ENCODE results near the gene LHFPL5.

The LHFPL5 gene

DNA sequence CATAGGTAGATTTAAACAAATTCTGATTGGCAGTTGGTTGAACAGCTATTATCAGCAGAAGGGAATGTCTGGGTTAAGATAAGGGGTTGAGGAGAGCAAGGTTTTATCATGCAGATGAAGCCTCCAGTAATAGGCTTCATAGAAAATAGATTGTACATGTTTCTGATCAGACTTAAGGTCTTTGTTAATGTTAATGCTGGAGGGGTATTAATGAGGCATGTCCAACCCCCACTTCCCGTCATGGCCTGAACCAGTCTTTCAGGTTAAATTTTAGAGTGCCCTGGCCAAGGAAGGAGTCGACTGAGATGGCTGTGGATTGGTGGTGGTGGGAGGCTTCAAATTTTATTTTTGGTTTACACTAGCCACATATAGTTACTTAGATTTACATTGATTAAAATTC is 21.0 kb upstream of the LHFPL5 start:
- no peak for DNase-seq (ENCODE audit: low spot score)
- TF ChIP-seq, protein P1, sequence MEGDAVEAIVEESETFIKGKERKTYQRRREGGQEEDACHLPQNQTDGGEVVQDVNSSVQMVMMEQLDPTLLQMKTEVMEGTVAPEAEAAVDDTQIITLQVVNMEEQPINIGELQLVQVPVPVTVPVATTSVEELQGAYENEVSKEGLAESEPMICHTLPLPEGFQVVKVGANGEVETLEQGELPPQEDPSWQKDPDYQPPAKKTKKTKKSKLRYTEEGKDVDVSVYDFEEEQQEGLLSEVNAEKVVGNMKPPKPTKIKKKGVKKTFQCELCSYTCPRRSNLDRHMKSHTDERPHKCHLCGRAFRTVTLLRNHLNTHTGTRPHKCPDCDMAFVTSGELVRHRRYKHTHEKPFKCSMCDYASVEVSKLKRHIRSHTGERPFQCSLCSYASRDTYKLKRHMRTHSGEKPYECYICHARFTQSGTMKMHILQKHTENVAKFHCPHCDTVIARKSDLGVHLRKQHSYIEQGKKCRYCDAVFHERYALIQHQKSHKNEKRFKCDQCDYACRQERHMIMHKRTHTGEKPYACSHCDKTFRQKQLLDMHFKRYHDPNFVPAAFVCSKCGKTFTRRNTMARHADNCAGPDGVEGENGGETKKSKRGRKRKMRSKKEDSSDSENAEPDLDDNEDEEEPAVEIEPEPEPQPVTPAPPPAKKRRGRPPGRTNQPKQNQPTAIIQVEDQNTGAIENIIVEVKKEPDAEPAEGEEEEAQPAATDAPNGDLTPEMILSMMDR (IDR thresholded peaks at IDR 0.05; ENCODE audit: extremely low read depth, missing control alignments) = no peak

- TF ChIP-seq, protein P1 (IDR thresholded peaks at IDR 0.05; ENCODE audit: extremely low read depth, missing control alignments) = no peak
- no peak for DNase-seq (ENCODE audit: low spot score)
Observed at GRCh38 chr6:35786272-35786671, 18.9 kb upstream of the LHFPL5 start.

- TF ChIP-seq, protein P1 (IDR thresholded peaks at IDR 0.05; ENCODE audit: extremely low read depth, missing control alignments) = no peak
- no peak for DNase-seq (ENCODE audit: low spot score)
Observed at GRCh38 chr6:35786810-35787209, 18.3 kb upstream of the LHFPL5 start.

GRCh38 chr6:35787266-35788218 is 17.6 kb upstream of the LHFPL5 start:
- TF ChIP-seq, protein P1 (IDR thresholded peaks at IDR 0.05; ENCODE audit: extremely low read depth, missing control alignments) = no peak
- DNase-seq (ENCODE audit: low spot score) = no peak

DNA sequence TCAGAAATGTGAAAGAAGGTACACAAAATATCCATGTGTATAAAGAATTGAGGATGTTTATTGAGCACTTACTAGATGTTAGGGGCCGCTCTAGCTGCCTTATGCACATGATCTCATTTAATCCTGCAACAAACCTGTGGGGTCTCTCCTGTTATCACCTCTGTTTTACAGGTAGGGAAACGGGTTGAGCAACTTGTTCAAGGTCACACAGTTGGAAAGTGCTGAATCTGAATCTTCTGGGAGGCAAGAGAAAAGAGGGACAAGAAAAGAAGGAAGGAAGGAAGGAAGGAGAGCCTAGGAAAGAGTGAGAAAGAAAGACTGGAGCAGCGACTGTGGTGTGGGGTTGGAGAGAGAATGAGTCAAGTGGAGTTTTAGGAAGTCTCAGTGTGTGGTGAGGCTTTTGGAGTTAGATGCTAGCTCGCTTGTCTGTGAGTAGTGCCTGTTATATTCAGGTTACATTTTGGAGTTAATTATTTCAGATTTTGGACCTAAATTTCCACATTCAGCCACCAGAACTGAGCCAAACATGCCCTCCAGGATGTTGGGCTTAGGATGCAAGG is 16.6 kb upstream of the LHFPL5 start:
- TF ChIP-seq, protein P1 (IDR thresholded peaks at IDR 0.05; ENCODE audit: extremely low read depth, missing control alignments) = no peak
- DNase-seq (ENCODE audit: low spot score) = no peak

DNA sequence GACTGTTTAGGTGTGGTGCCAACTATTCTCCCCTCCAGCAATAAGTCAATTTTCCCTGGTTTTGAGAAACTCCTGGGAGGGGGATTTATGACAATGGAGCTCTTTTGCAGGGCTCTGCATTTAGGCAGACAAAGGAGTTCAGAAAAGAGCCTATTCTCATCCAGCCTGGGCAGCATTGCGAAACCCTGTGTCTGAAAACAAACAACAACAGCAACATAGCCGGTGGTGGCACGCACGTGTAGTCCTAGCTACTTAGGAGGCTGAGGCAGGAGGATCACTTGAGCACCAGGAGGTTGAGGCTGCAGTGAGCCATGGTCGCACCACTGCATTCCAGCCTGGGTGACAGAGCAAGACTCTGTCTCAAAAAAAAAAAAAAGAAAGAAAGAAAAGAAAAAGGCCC is 14.5 kb upstream of the LHFPL5 start:
- TF ChIP-seq, protein P1 (IDR thresholded peaks at IDR 0.05; ENCODE audit: extremely low read depth, missing control alignments) = no peak
- no peak for DNase-seq (ENCODE audit: low spot score)
